CD4-positive, alpha-beta memory T cell (primary cell): ENCODE measurements around the gene SERINC3. TPM values are rescaled to one million over a fixed set of nuclear protein-coding genes. Genes with fewer than 3 reads are reported as not detected.

Experiments
- CTCF ChIA-PET: fragments of 350-600 bp; sonication (Branson Sonifier 250); formaldehyde crosslinking; loops from one replicate; lab custom pipeline; 2021; ENCODE audit warnings: inconsistent platforms; ENCODE audit not compliant: partially characterized antibody; lab: Charles Lee
- POLR2A ChIA-PET: fragments of 350-600 bp; sonication (Branson Sonifier 250); formaldehyde crosslinking; loops from one replicate; lab custom pipeline; 2021; ENCODE audit not compliant: partially characterized antibody; lab: Charles Lee
- DNase-seq, 5 donors: peaks; one replicate each; pipeline versions ENCODE4 v3.0.0 to v3.0.0-alpha.2; 2020 to 2022; ENCODE audit warnings: mixed read lengths in 1 of 5
- H3K27ac ChIP-seq: one replicate; pipeline ENCODE4 v1.7.0; 2013; ENCODE audit warnings: low read depth, low read length
- H3K27me3 ChIP-seq: 2 replicates; pipeline ENCODE4 v1.7.0; 2013; ENCODE audit warnings: mild to moderate bottlenecking, low read length, moderate library complexity; ENCODE audit not compliant: insufficient read depth
- H3K36me3 ChIP-seq: 2 replicates; pipeline ENCODE4 v1.7.0; 2013; ENCODE audit warnings: mild to moderate bottlenecking, low read length, moderate library complexity; ENCODE audit not compliant: insufficient read depth
- H3K4me1 ChIP-seq: 2 replicates; pipeline ENCODE4 v1.7.0; 2013; ENCODE audit warnings: mild to moderate bottlenecking, low read length, moderate library complexity; ENCODE audit not compliant: insufficient read depth
- H3K4me3 ChIP-seq, 2 donors: one replicate each; pipeline ENCODE4 v1.7.0; 2013; ENCODE audit warnings: low read length in 2 of 2, mild to moderate bottlenecking in 1 of 2
- H3K9me3 ChIP-seq, 2 donors: one replicate each; pipeline ENCODE4 v1.7.0; 2013; ENCODE audit warnings: low read length in 2 of 2, control low read depth in 1 of 2; ENCODE audit not compliant: control insufficient read depth in 1 of 2
- H3K27ac Mint-ChIP-seq, 7 donors: one replicate each; pipeline ENCODE4 v1.8.0; 2020 to 2021; ENCODE audit warnings: mixed read lengths in 7 of 7, mild to moderate bottlenecking in 6 of 7, inconsistent platforms in 3 of 7, moderate library complexity in 3 of 7
- H3K27me3 Mint-ChIP-seq, 2 donors: one replicate each; pipeline ENCODE4 v1.8.0; 2020 to 2021; ENCODE audit warnings: mixed read lengths in 2 of 2
- H3K36me3 Mint-ChIP-seq, 2 donors: one replicate each; pipeline ENCODE4 v1.8.0; 2020 to 2021; ENCODE audit warnings: mixed read lengths in 2 of 2, inconsistent platforms in 1 of 2, mild to moderate bottlenecking in 1 of 2
- H3K4me1 Mint-ChIP-seq, 4 donors: one replicate each; pipeline ENCODE4 v1.8.0; 2020 to 2021; ENCODE audit warnings: mixed read lengths in 4 of 4, mild to moderate bottlenecking in 1 of 4
- H3K4me3 Mint-ChIP-seq, 8 donors: one replicate each; pipeline ENCODE4 v1.8.0; 2020 to 2021; ENCODE audit warnings: mixed read lengths in 8 of 8, mild to moderate bottlenecking in 7 of 8, moderate library complexity in 6 of 8, inconsistent platforms in 3 of 8
- H3K9me3 Mint-ChIP-seq, 8 donors: one replicate each; pipeline ENCODE4 v1.8.0; 2020 to 2021; ENCODE audit warnings: mixed read lengths in 8 of 8, mild to moderate bottlenecking in 5 of 8, inconsistent platforms in 3 of 8, moderate library complexity in 1 of 8
- intact Hi-C: fragments of 100-400 bp; cut with micrococcal nuclease; formaldehyde crosslinking; loops from one replicate; pipeline ENCODE4 v1.15.1; 2023
- polyA plus RNA-seq, 2 donors: library from polyadenylated mRNA; unstranded; fragments of 300-500 nt; fragmentation: Illumina TruSeq; gene quantifications; one replicate each; pipeline ENCODE4 v1.2.3, GENCODE V29; 2021
- total RNA-seq, 2 experiments: library from RNA; stranded (reverse); gene quantifications; one replicate each; pipeline ENCODE4 v1.2.3, GENCODE V29; 2021

SERINC3 gene
- total and polyA plus RNA-seq, 4 experiments from 2014 or later = 84.8 to 212 (median 137) TPM

- Histone ChIP-seq H3K27ac (peak overlapping the region; percentile 99), H3K4me1 (peaks cover 43% of the 10 kb centered on the region), H3K9me3 (no peaks in the 10 kb centered on the region), H3K27me3 (no peaks in the 10 kb centered on the region), H3K4me3 (peak overlapping the region in 1 of 2 donors; percentile 2), H3K36me3 (no peaks in the 10 kb centered on the region)
- Mint-ChIP-seq H3K36me3 (peaks cover 0 to 16% of the 10 kb centered on the region in 2 donors), H3K27ac (peak overlapping the region; percentile 82 to 99 (median 95)), H3K9me3 (no peaks in the 10 kb centered on the region), H3K4me3 (peak overlapping the region; percentile 29 to 94 (median 88)), H3K27me3 (no peaks in the 10 kb centered on the region), H3K4me1 (peaks cover 22 to 58% (median 43%) of the 10 kb centered on the region in 4 donors)
- intact Hi-C loops = loop anchor here (1.0 to 10.0 kb wide), 8 partner anchors 9 to 362 kb away; partner anchors contain the start of genes ADA, FITM2 and YWHAB
- no peak for DNase-seq
- CTCF ChIA-PET = no interaction called here
- POLR2A ChIA-PET = interaction anchor here (0.7 to 2.6 kb wide), 6 partner anchors 22 to 363 kb away, joined by 3 to 27 read pairs (median 6); partner anchors contain the start of genes ADA, TTPAL and YWHAB
These were observed 971 bp upstream of the SERINC3 start for GRCh38 chr20:44522841-44523240.

GRCh38 chr20:44520881-44521280, 989 bp downstream of the SERINC3 start:
- peak in 2 of 5 donors; percentile 10 to 45 for DNase-seq
- H3K4me1 Mint-ChIP-seq = peaks cover 31 to 73% (median 57%) of the 10 kb centered on the region in 4 donors
- Histone ChIP-seq H3K36me3 (peaks cover 7% of the 10 kb centered on the region), H3K27ac (peak overlapping the region; percentile 99), H3K4me1 (peaks cover 60% of the 10 kb centered on the region), H3K9me3 (no peaks in the 10 kb centered on the region), H3K27me3 (no peaks in the 10 kb centered on the region), H3K4me3 (peak overlapping the region; percentile 62 to 78)
- ChIA-PET POLR2A (interaction anchor here (0.8 to 2.6 kb wide), 15 partner anchors 10 to 310 kb away, joined by 3 to 27 read pairs (median 4); partner anchors contain the start of genes ADA, FITM2, OSER1 and TTPAL), CTCF (interaction anchor here (0.9 to 1.6 kb wide), 6 partner anchors 17 to 304 kb away, joined by 3 to 5 read pairs (median 3); partner anchors contain the start of gene TTPAL)
- no peaks in the 10 kb centered on the region for H3K27me3 Mint-ChIP-seq
- peaks cover 0 to 30% of the 10 kb centered on the region in 2 donors for H3K36me3 Mint-ChIP-seq
- H3K4me3 Mint-ChIP-seq = peak overlapping the region; percentile 81 to 94 (median 90)
- peak overlapping the region; percentile 82 to 99 (median 95) for H3K27ac Mint-ChIP-seq
- intact Hi-C loops = loop anchor here (5.0 to 10.0 kb wide), 6 partner anchors 91 to 364 kb away; partner anchors contain the start of genes ADA, FITM2 and YWHAB
- H3K9me3 Mint-ChIP-seq = no peaks in the 10 kb centered on the region

GRCh38 chr20:44518248-44518647, 3.6 kb downstream of the SERINC3 start:
- Mint-ChIP-seq H3K9me3 (no peaks in the 10 kb centered on the region), H3K36me3 (peaks cover 6 to 42% of the 10 kb centered on the region in 2 donors), H3K27ac (peak overlapping the region in 5 of 7 donors; percentile 12 to 99 (median 80)), H3K4me3 (peak overlapping the region in 2 of 8 donors; percentile 20 to 55), H3K27me3 (no peaks in the 10 kb centered on the region), H3K4me1 (peaks cover 43 to 88% (median 67%) of the 10 kb centered on the region in 4 donors)
- Histone ChIP-seq H3K27ac (peak overlapping the region; percentile 23), H3K4me1 (peaks cover 70% of the 10 kb centered on the region), H3K4me3 (no peak overlapping the region), H3K36me3 (peaks cover 7% of the 10 kb centered on the region), H3K27me3 (no peaks in the 10 kb centered on the region), H3K9me3 (no peaks in the 10 kb centered on the region)
- CTCF ChIA-PET = interaction anchor here (0.6 kb wide), 1 partner anchor 11 kb away, joined by 3 read pairs; no protein-coding TSS in a partner anchor
- no peak for DNase-seq
- intact Hi-C loops = no loop called here
- POLR2A ChIA-PET = interaction anchor here (0.7 to 1.0 kb wide), 2 partner anchors 9 to 1393 kb away, joined by 3 read pairs; no protein-coding TSS in a partner anchor

- Histone ChIP-seq H3K4me3 (no peak overlapping the region), H3K27ac (peak overlapping the region; percentile 23), H3K27me3 (no peaks in the 10 kb centered on the region), H3K9me3 (no peaks in the 10 kb centered on the region), H3K36me3 (peaks cover 10% of the 10 kb centered on the region), H3K4me1 (peaks cover 65% of the 10 kb centered on the region)
- peak overlapping the region in 6 of 7 donors; percentile 19 to 83 (median 73) for H3K27ac Mint-ChIP-seq
- peaks cover 12 to 50% of the 10 kb centered on the region in 2 donors for H3K36me3 Mint-ChIP-seq
- no peaks in the 10 kb centered on the region for H3K9me3 Mint-ChIP-seq
- DNase-seq = no peak
- ChIA-PET POLR2A (interaction anchor here (1.0 kb wide), 1 partner anchor 8 kb away, joined by 3 read pairs; no protein-coding TSS in a partner anchor), CTCF (no interaction called here)
- peaks cover 43 to 88% (median 65%) of the 10 kb centered on the region in 4 donors for H3K4me1 Mint-ChIP-seq
- peak overlapping the region in 4 of 8 donors; percentile 9 to 32 (median 18) for H3K4me3 Mint-ChIP-seq
- H3K27me3 Mint-ChIP-seq = no peaks in the 10 kb centered on the region
- intact Hi-C loops = no loop called here
These were observed 4.4 kb downstream of the SERINC3 start for GRCh38 chr20:44517454-44517853.

- peaks cover 18 to 53% of the 10 kb centered on the region in 2 donors for H3K36me3 Mint-ChIP-seq
These were observed 5.4 kb downstream of the SERINC3 start for GRCh38 chr20:44516491-44516890.

GRCh38 chr20:44513871-44514270, 8.0 kb downstream of the SERINC3 start:
- CTCF ChIA-PET = no interaction called here
- Histone ChIP-seq H3K36me3 (peaks cover 33% of the 10 kb centered on the region), H3K4me1 (peaks cover 37% of the 10 kb centered on the region), H3K4me3 (no peak overlapping the region), H3K27ac (no peak overlapping the region), H3K9me3 (no peaks in the 10 kb centered on the region), H3K27me3 (no peaks in the 10 kb centered on the region)
- Mint-ChIP-seq H3K27ac (peak overlapping the region in 5 of 7 donors; percentile 25 to 85 (median 56)), H3K9me3 (no peaks in the 10 kb centered on the region), H3K27me3 (no peaks in the 10 kb centered on the region), H3K36me3 (peaks cover 28 to 65% of the 10 kb centered on the region in 2 donors), H3K4me1 (peaks cover 26 to 63% (median 40%) of the 10 kb centered on the region in 4 donors), H3K4me3 (peak overlapping the region in 3 of 8 donors; percentile 1 to 55 (median 41))
- intact Hi-C loops = no loop called here
- DNase-seq = no peak
- POLR2A ChIA-PET = interaction anchor here (0.8 kb wide), 1 partner anchor 38 kb away, joined by 3 read pairs; the partner anchor contains the start of gene TTPAL

More at GRCh38 chr20:44516491-44516890, 5.4 kb downstream of the SERINC3 start:
- intact Hi-C loops = no loop called here
- no peaks in the 10 kb centered on the region for H3K27me3 ChIP-seq
- H3K4me1 ChIP-seq = peaks cover 61% of the 10 kb centered on the region
- Mint-ChIP-seq H3K27ac (peak overlapping the region in 5 of 7 donors; percentile 13 to 75 (median 61)), H3K9me3 (no peaks in the 10 kb centered on the region), H3K4me3 (peak overlapping the region in 2 of 8 donors; percentile 23 to 32), H3K4me1 (peaks cover 38 to 82% (median 59%) of the 10 kb centered on the region in 4 donors), H3K27me3 (no peaks in the 10 kb centered on the region)
- POLR2A ChIA-PET = no interaction called here
- no peak overlapping the region for H3K4me3 ChIP-seq
- H3K27ac ChIP-seq = no peak overlapping the region
- peaks cover 15% of the 10 kb centered on the region for H3K36me3 ChIP-seq
- no peak for DNase-seq
- H3K9me3 ChIP-seq = no peaks in the 10 kb centered on the region
- CTCF ChIA-PET = no interaction called here

- Mint-ChIP-seq H3K36me3 (peaks cover 44 to 68% of the 10 kb centered on the region in 2 donors), H3K27ac (peak overlapping the region in 1 of 7 donors; percentile 42), H3K27me3 (no peaks in the 10 kb centered on the region), H3K9me3 (no peaks in the 10 kb centered on the region), H3K4me1 (peaks cover 7 to 28% (median 16%) of the 10 kb centered on the region in 4 donors), H3K4me3 (no peak overlapping the region)
- Histone ChIP-seq H3K4me1 (peaks cover 10% of the 10 kb centered on the region), H3K9me3 (no peaks in the 10 kb centered on the region), H3K27ac (no peak overlapping the region), H3K27me3 (no peaks in the 10 kb centered on the region), H3K36me3 (peaks cover 41% of the 10 kb centered on the region), H3K4me3 (no peak overlapping the region)
- POLR2A ChIA-PET = interaction anchor here (1.1 kb wide), 1 partner anchor 8 kb away, joined by 3 read pairs; no protein-coding TSS in a partner anchor
- DNase-seq = no peak
- intact Hi-C loops = no loop called here
- CTCF ChIA-PET = no interaction called here
These were observed 12.1 kb downstream of the SERINC3 start for GRCh38 chr20:44509762-44510161.
